ENCODE results near the gene ADORA2B.
"Not testable (repeated sequence)": the region's sequence is repeated elsewhere in the genome, so short reads cannot be mapped to it uniquely, and the experiment has no call there.

Gene ADORA2B

GRCh38 chr17:15944759-15945526 is at the start of gene ADORA2B:
ADORA2B (plus strand) TSS chr17:15945130; CDS start chr17:15945249, 119 bp downstream.
- DNase-seq, result no peak

- DNase-seq, result no peak
These were observed 48.7 kb upstream of the ADORA2B start for GRCh38 chr17:15896277-15896676.

GRCh38 chr17:15896834-15897233 is 48.1 kb upstream of the ADORA2B start:
- no peak for DNase-seq

- DNase-seq, result not testable (repeated sequence)
These were observed 45.3 kb upstream of the ADORA2B start for GRCh38 chr17:15899596-15899995.

GRCh38 chr17:15900871-15901270 is 44.1 kb upstream of the ADORA2B start:
- no peak for DNase-seq

- not testable (repeated sequence) for DNase-seq
These were observed 39.7 kb upstream of the ADORA2B start for GRCh38 chr17:15905236-15905635.

GRCh38 chr17:15907290-15907689 is 37.6 kb upstream of the ADORA2B start:
- no peak for DNase-seq

- no peak for DNase-seq
These were observed 36.6 kb upstream of the ADORA2B start for GRCh38 chr17:15908378-15908777.

- no peak for DNase-seq
These were observed 35.4 kb upstream of the ADORA2B start for GRCh38 chr17:15909481-15909991.

GRCh38 chr17:15910791-15911190 is 34.1 kb upstream of the ADORA2B start:
- DNase-seq, result no peak

- DNase-seq, result not testable (repeated sequence)
These were observed 33.2 kb upstream of the ADORA2B start for GRCh38 chr17:15911701-15912100.

GRCh38 chr17:15912416-15912955 is 32.4 kb upstream of the ADORA2B start:
- no peak for DNase-seq

GRCh38 chr17:15913826-15914225 is 31.1 kb upstream of the ADORA2B start:
- DNase-seq, result no peak

GRCh38 chr17:15914400-15915170 is 30.3 kb upstream of the ADORA2B start:
- no peak for DNase-seq

- no peak for DNase-seq
These were observed 29.0 kb upstream of the ADORA2B start for GRCh38 chr17:15915961-15916360.

- no peak for DNase-seq
These were observed 27.9 kb upstream of the ADORA2B start for GRCh38 chr17:15917021-15917437.

GRCh38 chr17:15917438-15918027 is 27.4 kb upstream of the ADORA2B start:
- DNase-seq, result no peak

GRCh38 chr17:15918261-15918660 is 26.7 kb upstream of the ADORA2B start:
- no peak for DNase-seq

- no peak for DNase-seq
These were observed 26.2 kb upstream of the ADORA2B start for GRCh38 chr17:15918661-15919259.

GRCh38 chr17:15919466-15919865 is 25.5 kb upstream of the ADORA2B start:
- DNase-seq, result no peak

- no peak for DNase-seq
These were observed 24.1 kb upstream of the ADORA2B start for GRCh38 chr17:15920758-15921239.

- DNase-seq, result no peak
These were observed 23.3 kb upstream of the ADORA2B start for GRCh38 chr17:15921640-15922039.

- no peak for DNase-seq
These were observed 22.3 kb upstream of the ADORA2B start for GRCh38 chr17:15922586-15922985.
